GM18526 (cell line): ENCODE measurements around the gene HERPUD1.

Experiments used
- POLR2A ChIP-seq: IDR thresholded peaks from 3 replicates; pipeline ENCODE4 v1.6.1; 2011; ENCODE audit not compliant: insufficient read length; ENCODE audit errors: extremely low read depth

The HERPUD1 gene

GRCh38 chr16:56961851-56962281, 29.9 kb downstream of the HERPUD1 start, which contains the start of gene CETP:
Gene CETP (plus strand): TSS chr16:56961950. CDS start chr16:56961980, 30 bp downstream.
- no peak for TF ChIP-seq POLR2A

GRCh38 chr16:56964243-56965148, 32.6 kb downstream of the HERPUD1 start:
- no peak for TF ChIP-seq POLR2A

GRCh38 chr16:56965149-56966092, 33.5 kb downstream of the HERPUD1 start:
- TF ChIP-seq POLR2A: no peak

GRCh38 chr16:56966093-56966475, 34.1 kb downstream of the HERPUD1 start:
- TF ChIP-seq POLR2A: no peak

GRCh38 chr16:56967733-56968132, 35.8 kb downstream of the HERPUD1 start:
- no peak for TF ChIP-seq POLR2A

- no peak for TF ChIP-seq POLR2A
Observed at GRCh38 chr16:56969769-56970168, 37.8 kb downstream of the HERPUD1 start.

GRCh38 chr16:56970934-56971767, 39.2 kb downstream of the HERPUD1 start:
- TF ChIP-seq POLR2A: no peak

- TF ChIP-seq POLR2A: no peak
Observed at GRCh38 chr16:56971768-56972043, 39.8 kb downstream of the HERPUD1 start.

GRCh38 chr16:56972403-56973293, 40.7 kb downstream of the HERPUD1 start:
- no peak for TF ChIP-seq POLR2A

GRCh38 chr16:56973294-56973689, 41.4 kb downstream of the HERPUD1 start:
- TF ChIP-seq POLR2A: no peak

GRCh38 chr16:56974549-56975300, 42.8 kb downstream of the HERPUD1 start:
- TF ChIP-seq POLR2A: no peak

- TF ChIP-seq POLR2A: no peak
Observed at GRCh38 chr16:56975714-56976113, 43.8 kb downstream of the HERPUD1 start.

- no peak for TF ChIP-seq POLR2A
Observed at GRCh38 chr16:56977216-56977615, 45.3 kb downstream of the HERPUD1 start.
